BE2C (cell line): ENCODE measurements around the gene ANKRD12.
"Not testable (repeated sequence)": the region's sequence is repeated elsewhere in the genome, so short reads cannot be mapped to it uniquely, and the experiment has no call there.

Source experiments
- DNase-seq: peaks from one replicate; pipeline ENCODE4 v3.0.0-alpha.2; 2020
- H3K27me3 ChIP-seq: fragments of 250-450 bp; sonication (Bioruptor Pico); 2 replicates; pipeline ENCODE4 v1.5.1; 2020; ENCODE audit warnings: mild to moderate bottlenecking
- H3K36me3 ChIP-seq: fragments of 250-450 bp; sonication (Bioruptor Pico); 2 replicates; pipeline ENCODE4 v1.5.1; 2020; ENCODE audit warnings: mild to moderate bottlenecking
- H3K4me1 ChIP-seq: fragments of 250-450 bp; sonication (Bioruptor Pico); 2 replicates; pipeline ENCODE4 v1.5.1; 2020
- H3K4me3 ChIP-seq: 2 replicates; pipeline ENCODE4 v1.5.1; 2011; ENCODE audit warnings: low read depth, low read length
- H3K9me3 ChIP-seq: fragments of 250-450 bp; sonication (Bioruptor Pico); 2 replicates; pipeline ENCODE4 v1.5.1; 2020
- CTCF ChIP-seq: IDR thresholded peaks from 2 replicates; pipeline ENCODE4 v1.5.1; 2012; ENCODE audit warnings: mild to moderate bottlenecking, low read depth, low read length

The ANKRD12 gene

GRCh38 chr18:9092665-9093064 is 43.9 kb upstream of the ANKRD12 start:
- Histone ChIP-seq H3K9me3 (no peaks in the 10 kb centered on the region), H3K27me3 (no peaks in the 10 kb centered on the region), H3K4me3 (no peak overlapping the region), H3K4me1 (no peaks in the 10 kb centered on the region), H3K36me3 (no peaks in the 10 kb centered on the region)
- DNase-seq, result no peak
- TF ChIP-seq CTCF, result no peak

GRCh38 chr18:9093109-9093508 is 43.5 kb upstream of the ANKRD12 start:
- H3K4me1 ChIP-seq, H3K9me3 ChIP-seq, DNase-seq, H3K4me3 ChIP-seq, H3K36me3 ChIP-seq, H3K27me3 ChIP-seq: not testable (repeated sequence)

DNA sequence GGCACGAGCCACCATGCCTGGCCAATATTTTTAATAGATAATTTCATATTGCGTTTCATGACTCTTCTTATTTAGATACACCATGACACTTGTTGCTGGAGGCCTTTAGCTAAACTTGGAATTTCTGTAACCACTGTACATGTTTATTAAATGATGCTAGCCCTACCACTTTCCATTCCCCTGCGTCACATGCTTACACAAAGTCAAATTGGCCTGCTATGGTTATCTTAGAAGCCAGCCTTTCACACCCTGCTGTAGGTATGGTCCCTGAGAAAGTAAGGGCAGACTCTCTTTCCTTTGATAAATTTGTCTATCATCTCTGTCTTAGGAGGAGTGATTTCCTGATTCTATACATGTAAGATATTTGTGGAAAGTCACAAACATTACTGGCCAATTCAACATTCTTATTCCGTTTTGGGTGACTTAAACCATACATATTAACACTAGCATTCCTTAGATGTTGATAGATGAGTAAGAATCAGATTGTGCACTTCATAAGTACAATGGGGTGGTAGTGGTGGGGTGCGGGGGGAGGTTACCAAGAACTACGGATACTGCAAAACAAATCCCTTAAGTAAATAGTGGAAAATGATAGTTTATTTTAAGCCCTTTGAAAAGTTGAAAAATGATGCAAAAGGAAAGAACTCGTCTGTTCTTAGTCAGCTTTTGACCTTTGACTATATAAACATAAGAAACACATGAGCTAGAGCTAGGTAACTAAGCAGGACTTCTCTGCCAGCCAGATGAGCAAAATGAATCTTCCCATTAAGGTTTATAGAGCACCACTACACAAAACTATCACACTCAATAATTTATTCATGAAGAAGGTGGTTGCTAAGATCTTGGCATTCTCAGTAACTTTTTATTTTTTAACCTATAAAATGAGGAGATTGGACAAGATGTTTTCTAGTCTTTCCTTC is 42.0 kb upstream of the ANKRD12 start:
- no peak overlapping the region for H3K4me3 ChIP-seq
- H3K27me3 ChIP-seq, result no peaks in the 10 kb centered on the region
- no peaks in the 10 kb centered on the region for H3K36me3 ChIP-seq
- H3K4me1 ChIP-seq, result no peaks in the 10 kb centered on the region
- H3K9me3 ChIP-seq, result no peaks in the 10 kb centered on the region
- no peak for DNase-seq
- no peak for TF ChIP-seq CTCF

- H3K9me3 ChIP-seq, result no peaks in the 10 kb centered on the region
- DNase-seq, result no peak
- no peak overlapping the region for H3K4me3 ChIP-seq
- H3K27me3 ChIP-seq, result no peaks in the 10 kb centered on the region
- no peaks in the 10 kb centered on the region for H3K4me1 ChIP-seq
- H3K36me3 ChIP-seq, result no peaks in the 10 kb centered on the region
- TF ChIP-seq CTCF, result no peak
Observed at GRCh38 chr18:9095297-9096006, 41.1 kb upstream of the ANKRD12 start.

DNA sequence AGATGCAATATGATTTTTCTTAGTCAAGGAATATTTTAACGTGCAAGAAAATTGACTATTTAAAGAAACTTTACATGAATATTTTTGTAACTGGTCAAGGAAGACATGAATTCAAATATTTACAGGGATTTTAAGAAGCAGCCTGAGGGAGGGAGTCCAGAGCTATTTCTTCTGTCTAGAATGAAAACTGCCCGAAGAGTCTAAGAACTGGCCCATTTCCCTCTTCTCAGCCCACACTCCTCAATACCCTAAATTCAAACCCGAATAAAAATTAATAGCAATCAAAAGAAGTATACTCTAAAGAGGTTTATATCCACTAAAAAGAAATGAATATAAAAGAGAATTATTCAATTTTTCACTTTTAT is 40.6 kb upstream of the ANKRD12 start:
- Histone ChIP-seq H3K4me1 (no peaks in the 10 kb centered on the region), H3K36me3 (no peaks in the 10 kb centered on the region), H3K9me3 (no peaks in the 10 kb centered on the region), H3K27me3 (no peaks in the 10 kb centered on the region), H3K4me3 (no peak overlapping the region)
- TF ChIP-seq CTCF, result no peak
- DNase-seq, result no peak

DNA sequence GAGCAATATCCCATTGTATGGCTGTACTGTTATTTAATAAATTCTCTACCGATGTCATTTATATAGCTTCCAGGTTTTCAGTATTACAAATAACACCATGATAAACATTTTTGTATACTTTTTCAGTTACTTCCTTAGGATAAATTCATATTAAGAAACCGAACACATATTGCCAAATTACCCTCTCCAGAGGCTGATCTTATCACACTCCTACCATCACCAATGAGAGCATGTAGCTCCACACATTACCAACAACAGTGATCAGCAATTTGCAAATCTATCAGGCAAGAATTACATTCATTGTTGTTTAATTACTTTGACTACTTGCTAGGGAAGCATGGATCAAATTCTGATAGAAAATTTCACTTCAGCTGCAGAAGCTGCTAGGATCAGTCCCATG is 39.9 kb upstream of the ANKRD12 start:
- Histone ChIP-seq H3K27me3 (no peaks in the 10 kb centered on the region), H3K36me3 (no peaks in the 10 kb centered on the region), H3K9me3 (no peaks in the 10 kb centered on the region), H3K4me3 (no peak overlapping the region), H3K4me1 (no peaks in the 10 kb centered on the region)
- no peak for TF ChIP-seq CTCF
- no peak for DNase-seq
